ACC112 (cell line): ENCODE data around the gene TAAR1.

Experiments
- H2AFZ ChIP-seq: fragments of 200-600 bp; sonication (generic); one replicate; pipeline ENCODE4 v1.6.0; 2017; ENCODE audit warnings: antibody characterized with exemption, low read length; ENCODE audit not compliant: unreplicated experiment
- H3K27ac ChIP-seq: fragments of 200-600 bp; sonication (generic); 2 replicates; pipeline ENCODE4 v1.5.1; 2014; ENCODE audit warnings: low read depth, mild to moderate bottlenecking, antibody characterized with exemption, low read length, moderate library complexity
- H3K27me3 ChIP-seq: fragments of 200-600 bp; sonication (generic); 2 replicates; pipeline ENCODE4 v1.6.1; 2014; ENCODE audit warnings: mild to moderate bottlenecking, antibody characterized with exemption, low read length, moderate library complexity, mixed read lengths; ENCODE audit not compliant: insufficient read depth
- H3K36me3 ChIP-seq: fragments of 200-600 bp; sonication (generic); 2 replicates; pipeline ENCODE4 v1.6.1; 2016; ENCODE audit warnings: mild to moderate bottlenecking, antibody characterized with exemption, low read length, moderate library complexity, mixed read lengths; ENCODE audit not compliant: insufficient read depth
- H3K4me1 ChIP-seq: fragments of 200-600 bp; sonication (generic); one replicate; pipeline ENCODE4 v1.6.1; 2016; ENCODE audit warnings: low read length, mixed read lengths; ENCODE audit not compliant: insufficient read depth, unreplicated experiment, control insufficient read depth
- H3K4me3 ChIP-seq: fragments of 200-600 bp; sonication (generic); 2 replicates; pipeline ENCODE4 v1.5.1; 2014; ENCODE audit warnings: mild to moderate bottlenecking, low read depth, low read length
- H3K79me2 ChIP-seq: fragments of 200-600 bp; sonication (generic); one replicate; pipeline ENCODE4 v1.6.0; 2016; ENCODE audit warnings: low read length; ENCODE audit not compliant: control insufficient read depth, unreplicated experiment, insufficient read depth

TAAR1 gene

GRCh38 chr6:132598473-132598872, 60.5 kb downstream of the TAAR1 start:
- H3K4me3 ChIP-seq: no peak overlapping the region
- H3K79me2 ChIP-seq: no peaks in the 10 kb centered on the region
- H3K27me3 ChIP-seq: peaks cover 60% of the 10 kb centered on the region
- no peak overlapping the region for H3K27ac ChIP-seq
- H3K36me3 ChIP-seq: no peaks in the 10 kb centered on the region
- H2AFZ ChIP-seq: no peak overlapping the region
- H3K4me1 ChIP-seq: no peaks in the 10 kb centered on the region

GRCh38 chr6:132596201-132596600, 62.8 kb downstream of the TAAR1 start:
- Histone ChIP-seq H3K79me2 (no peaks in the 10 kb centered on the region), H3K27me3 (peaks cover 82% of the 10 kb centered on the region), H3K4me1 (no peaks in the 10 kb centered on the region), H3K36me3 (no peaks in the 10 kb centered on the region), H2AFZ (no peak overlapping the region), H3K4me3 (no peak overlapping the region), H3K27ac (no peak overlapping the region)
